Upper lobe of right lung (tissue), 1 donor: Measurements from ENCODE around the gene MAP3K20. TPM values are rescaled to one million over a fixed set of nuclear protein-coding genes. Genes with fewer than 3 reads are reported as not detected.
"Not testable (repeated sequence)": the region's sequence is repeated elsewhere in the genome, so short reads cannot be mapped to it uniquely, and the experiment has no call there.

Source experiments
- ATAC-seq: fragments of 200-7000 bp; cut with Tn5 transposase; one replicate; pipeline ENCODE4 v1.9.1; 2020; ENCODE audit warnings: mild to moderate bottlenecking, moderate library complexity
- DNase-seq: peaks from one replicate; pipeline ENCODE4 v3.0.0-alpha.2; 2020
- H3K27ac ChIP-seq: fragments of 200-600 bp; one replicate; pipeline ENCODE4 v1.8.0; 2022
- H3K27me3 ChIP-seq: fragments of 200-600 bp; one replicate; pipeline ENCODE4 v1.8.0; 2022; ENCODE audit warnings: mild to moderate bottlenecking
- H3K36me3 ChIP-seq: fragments of 200-600 bp; one replicate; pipeline ENCODE4 v1.8.0; 2022
- H3K4me1 ChIP-seq: fragments of 200-600 bp; one replicate; pipeline ENCODE4 v1.8.0; 2022
- H3K4me3 ChIP-seq: fragments of 200-600 bp; one replicate; pipeline ENCODE4 v1.8.0; 2022; ENCODE audit warnings: mild to moderate bottlenecking
- H3K9me3 ChIP-seq: fragments of 200-600 bp; one replicate; pipeline ENCODE4 v1.8.0; 2022
- CTCF ChIP-seq: fragments of 200-600 bp; IDR thresholded peaks from one replicate; pipeline ENCODE4 v1.8.0; 2022; ENCODE audit warnings: antibody characterized with exemption
- intact Hi-C: fragments of 100-400 bp; cut with DNase I; formaldehyde crosslinking; loops from one replicate; pipeline ENCODE4 v1.11.0; 2022
- total RNA-seq: library from RNA; stranded (reverse); fragmentation: NEBNext Ultra II Directional; extraction: Animal tissue kit (Norgen Biotek cat#: 25700); gene quantifications from one replicate; pipeline ENCODE4 v1.2.1, GENCODE V29; 2021
- donor health status: DM: no; HTN: yes; CAD: no; lungs with severe emphysema.

The MAP3K20 gene
- total RNA-seq, 1 donor from 2014 or later = 52.0 TPM

- intact Hi-C loops = no loop called here
- DNase-seq = no peak
- no peak for TF ChIP-seq CTCF
- ATAC-seq = no peak
- no peaks in the 10 kb centered on the region for H3K36me3 ChIP-seq
- H3K4me3 ChIP-seq = no peak overlapping the region
- H3K27me3 ChIP-seq = no peaks in the 10 kb centered on the region
- H3K27ac ChIP-seq = no peak overlapping the region
- no peaks in the 10 kb centered on the region for H3K9me3 ChIP-seq
- peaks cover 19% of the 10 kb centered on the region for H3K4me1 ChIP-seq
Observed at GRCh38 chr2:173126819-173127218, 51.2 kb downstream of the MAP3K20 start.

GRCh38 chr2:173128132-173128531, 52.5 kb downstream of the MAP3K20 start:
- peaks cover 19% of the 10 kb centered on the region for H3K4me1 ChIP-seq
- intact Hi-C loops, H3K4me3 ChIP-seq, DNase-seq, H3K9me3 ChIP-seq, H3K27me3 ChIP-seq, H3K36me3 ChIP-seq, H3K27ac ChIP-seq, ATAC-seq: not testable (repeated sequence)

GRCh38 chr2:173130496-173131465, 55.1 kb downstream of the MAP3K20 start:
- no peaks in the 10 kb centered on the region for H3K9me3 ChIP-seq
- no peak overlapping the region for H3K4me3 ChIP-seq
- ATAC-seq (no peak), DNase-seq (no peak)
- H3K4me1 ChIP-seq = peaks cover 14% of the 10 kb centered on the region
- no peaks in the 10 kb centered on the region for H3K36me3 ChIP-seq
- TF ChIP-seq CTCF = no peak
- intact Hi-C loops = no loop called here
- H3K27me3 ChIP-seq = no peaks in the 10 kb centered on the region
- no peak overlapping the region for H3K27ac ChIP-seq

- Histone ChIP-seq H3K4me3 (no peak overlapping the region), H3K9me3 (no peaks in the 10 kb centered on the region), H3K27me3 (no peaks in the 10 kb centered on the region), H3K4me1 (peaks cover 14% of the 10 kb centered on the region), H3K27ac (no peak overlapping the region), H3K36me3 (no peaks in the 10 kb centered on the region)
- DNase-seq (no peak), ATAC-seq (no peak)
- TF ChIP-seq CTCF = no peak
- intact Hi-C loops = no loop called here
Observed at GRCh38 chr2:173132531-173132930, 56.9 kb downstream of the MAP3K20 start.

GRCh38 chr2:173134703-173135102, 59.1 kb downstream of the MAP3K20 start:
- intact Hi-C loops = no loop called here
- no peak overlapping the region for H3K4me3 ChIP-seq
- ATAC-seq (peak; percentile 68), DNase-seq (no peak)
- no peaks in the 10 kb centered on the region for H3K36me3 ChIP-seq
- no peaks in the 10 kb centered on the region for H3K27me3 ChIP-seq
- no peaks in the 10 kb centered on the region for H3K9me3 ChIP-seq
- H3K27ac ChIP-seq = no peak overlapping the region
- no peak for TF ChIP-seq CTCF
- peaks cover 17% of the 10 kb centered on the region for H3K4me1 ChIP-seq

GRCh38 chr2:173136067-173136466, 60.4 kb downstream of the MAP3K20 start:
- intact Hi-C loops = no loop called here
- no peaks in the 10 kb centered on the region for H3K36me3 ChIP-seq
- no peaks in the 10 kb centered on the region for H3K9me3 ChIP-seq
- ATAC-seq = no peak
- peaks cover 10% of the 10 kb centered on the region for H3K4me1 ChIP-seq
- DNase-seq = no peak
- H3K27me3 ChIP-seq = no peaks in the 10 kb centered on the region
- TF ChIP-seq CTCF = no peak
- H3K4me3 ChIP-seq = no peak overlapping the region
- H3K27ac ChIP-seq = no peak overlapping the region
